Heart right ventricle (tissue), 16 donors: ENCODE data around the gene ERAL1. TPM values are rescaled to one million over a fixed set of nuclear protein-coding genes. Genes with fewer than 3 reads are reported as not detected.

Source experiments
- ATAC-seq, 8 donors: fragments of 200-7000 bp; cut with Tn5 transposase; one replicate each; pipeline ENCODE4 v1.9.1; 2020; ENCODE audit warnings: mild to moderate bottlenecking in 8 of 8, moderate library complexity in 8 of 8, moderate number of reproducible peaks in 1 of 8
- DNase-seq, 2 donors: peaks; one replicate each; pipeline ENCODE4 v3.0.0-alpha.2; 2020
- H3K27ac ChIP-seq, 10 donors: fragments of 200-600 bp; sonication (generic) in 2 of 10; one replicate each; pipeline versions ENCODE4 v1.5.0 to v1.8.0; 2020 to 2022; ENCODE audit warnings: mild to moderate bottlenecking in 3 of 10
- H3K27me3 ChIP-seq, 7 donors: fragments of 200-600 bp; one replicate each; pipeline ENCODE4 v1.8.0; 2021 to 2022; ENCODE audit warnings: mild to moderate bottlenecking in 2 of 7
- H3K36me3 ChIP-seq, 9 donors: fragments of 200-600 bp; sonication (generic) in 1 of 9; one replicate each; pipeline versions ENCODE4 v1.5.0 to v1.8.0; 2020 to 2022; ENCODE audit warnings: mild to moderate bottlenecking in 2 of 9
- H3K4me1 ChIP-seq, 9 donors: fragments of 200-600 bp; sonication (generic) in 1 of 9; one replicate each; pipeline versions ENCODE4 v1.5.0 to v1.8.0; 2020 to 2022; ENCODE audit warnings: mild to moderate bottlenecking in 4 of 9
- H3K4me3 ChIP-seq, 10 donors: fragments of 200-600 bp; sonication (generic) in 2 of 10; one replicate each; pipeline versions ENCODE4 v1.5.0 to v1.8.0; 2020 to 2022; ENCODE audit warnings: mild to moderate bottlenecking in 7 of 10, moderate library complexity in 2 of 10
- H3K9me3 ChIP-seq, 11 donors: fragments of 200-600 bp in 10 of 11; sonication (generic) in 2 of 11; one replicate each; pipeline versions ENCODE4 v1.5.0 to v1.8.0; 2013 to 2022; ENCODE audit warnings: mild to moderate bottlenecking in 2 of 11, control low read depth in 1 of 11, moderate library complexity in 1 of 11
- CTCF ChIP-seq, 9 donors: fragments of 200-600 bp; sonication (generic) in 2 of 9; IDR thresholded peaks; one replicate each; pipeline versions ENCODE4 v1.5.0 to v1.8.0; 2021 to 2022; ENCODE audit warnings: antibody characterized with exemption in 9 of 9, mild to moderate bottlenecking in 5 of 9, moderate library complexity in 1 of 9
- WGBS, 2 donors: extraction: QIAGEN DNeasy Blood & Tissue Kit; methylation state at CpG; one replicate each; pipeline ENCODE4 v1.1.7; 2013; ENCODE audit warnings: inconsistent platforms in 1 of 2; 5-methylcytosine and 5-hydroxymethylcytosine counted together
- intact Hi-C, 10 donors: fragments of 100-400 bp; cut with DNase I; formaldehyde crosslinking; loops; one replicate each; pipeline versions ENCODE4 v1.11.1 to v1.14.2; 2022
- microRNA-seq, 2 donors: library from miRNA; unstranded; fragments of <30 nt; microRNA quantifications; one replicate each; pipeline ENCODE4 v1.2.0, GENCODE V29; 2021
- polyA plus RNA-seq, 2 donors: library from polyadenylated mRNA; stranded (reverse); fragments of 200-250 nt; gene quantifications; one replicate each; pipeline ENCODE4 v1.2.3, GENCODE V29; 2013
- total RNA-seq, 10 donors: library from RNA; stranded (reverse); fragmentation: NEBNext Ultra II Directional in 3 of 10; extraction: Animal tissue kit (Norgen Biotek cat#: 25700) in 3 of 10; gene quantifications; one replicate each; pipeline versions ENCODE4 v1.2.1 to v1.2.4, GENCODE V29; 2021 to 2023
- donor health status: Arrhythmogenic right ventricular cardiomyopathy.
- donor health status: ischemic (EF 13 %, LVEDD 7.1; RV severe dilation, severe dysfunction).
- donor health status: healthy with polysubstance abuse.
- donor health status: DM: no; HTN: yes; CAD: no.
- donor health status: DM: no; HTN: no; CAD: no.
- donor health status: ischemic (EF 25% LVEDD 6.9; RV normal size, moderate dysfunction).
- donor health status: ischemic (EF 25% LVEDD 5.7; RV mildly dilated, moderate dysfunction).
- donor health status: healthy.
- donor health status: DM: yes; HTN: yes; CAD: no.
- donor health status: Ischemic cardiomyopathy.
- donor health status: ischemic (EF 35%, LVEDD 5.7; RV mildly dilated, moderate dysfunction).
- donor health status: nonischemic (EF 11% LVEDD 7.7; RV severe dilation, severe dysfunction).
- donor health status: DM: yes; HTN: yes; CAD: no.
- donor health status: PGD.
- donor health status: ischemic (EF 29% LVEDD 5.4; RV normal size, mild dysfunction).
- donor health status: nonischemic (EF 23%, LVEDD 6.1; RV moderate dilation, normal function).

The ERAL1 gene
- total and polyA plus RNA-seq, 12 donors = 32.3 to 48.2 (median 39.2) TPM

GRCh38 chr17:28910534-28910933 lies 55.7 kb downstream of the ERAL1 start:
- peaks cover 4 to 34% (median 22%) of the 10 kb centered on the region in 9 donors for H3K4me1 ChIP-seq
- no peak for ATAC-seq
- TF ChIP-seq CTCF (IDR thresholded peaks at IDR 0.05) = no peak
- intact Hi-C loops = loop anchor here in 5 of 10 donors (10.0 kb wide), 2 partner anchors 146 to 186 kb away; partner anchors contain the start of genes NEK8 (in 4 of the 5) and TLCD1 (in 4 of the 5)
- DNase-seq = no peak
- no peaks in the 10 kb centered on the region for H3K9me3 ChIP-seq
- peaks cover 0 to 100% (median 91%) of the 10 kb centered on the region in 9 donors for H3K36me3 ChIP-seq
- no peak overlapping the region for H3K27ac ChIP-seq
- no peaks in the 10 kb centered on the region for H3K27me3 ChIP-seq
- H3K4me3 ChIP-seq = no peak overlapping the region
- WGBS, 2 donors = 84 to 90% methylated on average over 1 of the region's 1 CpG

Small RNAs within 50 kb of the gene (microRNA-seq; reads per million reads assigned to microRNA genes)
- 0 reads per million in 2 donors for gene MIR451B

Other genes with a start within 250 kb of the ERAL1 start
- gene RSKR, start 240.8 kb upstream of the ERAL1 start, total RNA-seq = 1 to 10 TPM; 2.1 to 6.4 (median 4.1) TPM
- 1 to 10 TPM; 3.0 to 8.7 TPM for gene RSKR, start 240.8 kb upstream of the ERAL1 start, polyA plus RNA-seq
- gene BLTP2, start 209.9 kb upstream of the ERAL1 start, total RNA-seq = 100 to 1,000 TPM in 1 of 10 donors, 10 to 100 TPM in 9; 61.6 to 110 (median 69.0) TPM
- 10 to 100 TPM; 15.6 to 20.4 TPM for gene BLTP2, start 209.9 kb upstream of the ERAL1 start, polyA plus RNA-seq
- 10 to 100 TPM; 26.6 to 38.8 (median 29.9) TPM for gene SDF2, start 193.1 kb upstream of the ERAL1 start, total RNA-seq
- gene SDF2, start 193.1 kb upstream of the ERAL1 start, polyA plus RNA-seq = 10 to 100 TPM; 16.8 to 54.7 TPM
- 10 to 100 TPM; 44.1 to 54.1 (median 50.5) TPM for gene SUPT6H, start 192.8 kb upstream of the ERAL1 start, total RNA-seq
- gene SUPT6H, start 192.8 kb upstream of the ERAL1 start, polyA plus RNA-seq = 10 to 100 TPM; 19.3 to 34.2 TPM
- gene PROCA1, start 143.1 kb upstream of the ERAL1 start, total RNA-seq = 1 to 10 TPM in 9 of 10 donors, under 1 TPM in 1; 0.76 to 2.1 (median 1.3) TPM
- 1 to 10 TPM in 1 of 2 donors, under 1 TPM in 1; 0.74 to 4.9 TPM for gene PROCA1, start 143.1 kb upstream of the ERAL1 start, polyA plus RNA-seq
- 10 to 100 TPM in 7 of 10 donors, 1 to 10 TPM in 3; 7.0 to 25.0 (median 10.4) TPM for gene RAB34, start 137.1 kb upstream of the ERAL1 start, total RNA-seq
- 10 to 100 TPM; 25.2 to 37.3 TPM for gene RAB34, start 137.1 kb upstream of the ERAL1 start, polyA plus RNA-seq
- gene RPL23A, start 135.0 kb upstream of the ERAL1 start, total RNA-seq = 100 to 1,000 TPM; 807 to 986 (median 861) TPM
- 1,000 to 10,000 TPM in 1 of 2 donors, 100 to 1,000 TPM in 1; 300 to 1,566 TPM for gene RPL23A, start 135.0 kb upstream of the ERAL1 start, polyA plus RNA-seq
- 1 to 10 TPM in 4 of 10 donors, under 1 TPM in 6; 0.36 to 1.8 (median 0.89) TPM for gene TLCD1, start 128.8 kb upstream of the ERAL1 start, total RNA-seq
- gene TLCD1, start 128.8 kb upstream of the ERAL1 start, polyA plus RNA-seq = 1 to 10 TPM; 3.4 to 9.3 TPM
- 1 to 10 TPM in 4 of 10 donors, under 1 TPM in 6; 0.38 to 2.8 (median 0.82) TPM for gene NEK8, start 126.2 kb upstream of the ERAL1 start, total RNA-seq
- 1 to 10 TPM; 1.1 to 1.8 TPM for gene NEK8, start 126.2 kb upstream of the ERAL1 start, polyA plus RNA-seq
- 1 to 10 TPM; 1.3 to 6.4 (median 3.8) TPM for gene TRAF4, start 111.0 kb upstream of the ERAL1 start, total RNA-seq
- 1 to 10 TPM; 2.8 to 3.8 TPM for gene TRAF4, start 111.0 kb upstream of the ERAL1 start, polyA plus RNA-seq
- gene FAM222B, start 12.2 kb upstream of the ERAL1 start, total RNA-seq = 10 to 100 TPM; 13.2 to 19.4 (median 16.0) TPM
- gene FAM222B, start 12.2 kb upstream of the ERAL1 start, polyA plus RNA-seq = 10 to 100 TPM in 1 of 2 donors, 1 to 10 TPM in 1; 8.7 to 13.2 TPM
- gene FLOT2, start 42.7 kb downstream of the ERAL1 start, total RNA-seq = 100 to 1,000 TPM in 3 of 10 donors, 10 to 100 TPM in 7; 82.8 to 159 (median 90.7) TPM
- gene FLOT2, start 42.7 kb downstream of the ERAL1 start, polyA plus RNA-seq = 10 to 100 TPM; 38.3 to 51.6 TPM
- gene DHRS13, start 48.1 kb downstream of the ERAL1 start, total RNA-seq = 1 to 10 TPM; 1.1 to 5.6 (median 2.2) TPM
- 1 to 10 TPM; 5.4 to 5.5 TPM for gene DHRS13, start 48.1 kb downstream of the ERAL1 start, polyA plus RNA-seq
- 10 to 100 TPM; 18.4 to 28.0 (median 21.6) TPM for gene PHF12, start 96.5 kb downstream of the ERAL1 start, total RNA-seq
- gene PHF12, start 96.5 kb downstream of the ERAL1 start, polyA plus RNA-seq = 10 to 100 TPM in 1 of 2 donors, 1 to 10 TPM in 1; 7.3 to 11.2 TPM
- not detected for gene SEZ6, start 151.0 kb downstream of the ERAL1 start, total RNA-seq
- not detected for gene SEZ6, start 151.0 kb downstream of the ERAL1 start, polyA plus RNA-seq
- gene PIPOX, start 188.1 kb downstream of the ERAL1 start, total RNA-seq = 1 to 10 TPM in 3 of 10 donors, under 1 TPM in 5, not detected in 2; 0.32 to 4.1 (median 0.91) TPM
- under 1 TPM; 0.12 to 0.22 TPM for gene PIPOX, start 188.1 kb downstream of the ERAL1 start, polyA plus RNA-seq